Measurements from ENCODE around the gene SLC22A6.

- no peak for TF ChIP-seq CTCF (IDR thresholded peaks at IDR 0.05; ENCODE audit: low read length)
- no peak for TF ChIP-seq EZH2 (IDR thresholded peaks at IDR 0.05; ENCODE audit: borderline replicate concordance, low read length)
These were observed 35.9 kb downstream of the SLC22A6 start for GRCh38 chr11:62948765-62949320.

Data from OCI-LY1 (cell line).